Activated T-helper 1 cell treated with Interleukin-2 at 50 U/mL for 16 hours (primary cell): ENCODE results near the gene HIP1.
"Not testable (repeated sequence)": the region's sequence is repeated elsewhere in the genome, so short reads cannot be mapped to it uniquely, and the experiment has no call there.

ENCODE experiments used
- DNase-seq: peaks from one replicate; pipeline ENCODE4 v3.0.0-alpha.2; 2020; ENCODE audit warnings: low read depth

The HIP1 gene

GRCh38 chr7:75738604-75738974 lies at the start of gene HIP1:
TSS of gene HIP1 (minus strand) at chr7:75738941. CDS start at chr7:75738920, 21 bp downstream.
- no peak for DNase-seq

- DNase-seq, result not testable (repeated sequence)
These were observed 49.6 kb upstream of the HIP1 start for GRCh38 chr7:75788154-75788847.

GRCh38 chr7:75783058-75783457 lies 44.3 kb upstream of the HIP1 start:
- not testable (repeated sequence) for DNase-seq

GRCh38 chr7:75780647-75781273 lies 42.0 kb upstream of the HIP1 start:
- not testable (repeated sequence) for DNase-seq

GRCh38 chr7:75779516-75779915 lies 40.8 kb upstream of the HIP1 start:
- not testable (repeated sequence) for DNase-seq

- DNase-seq, result not testable (repeated sequence)
These were observed 40.3 kb upstream of the HIP1 start for GRCh38 chr7:75779035-75779434.

- peak; percentile 11 for DNase-seq
These were observed 37.7 kb upstream of the HIP1 start for GRCh38 chr7:75776295-75776971.

- DNase-seq, result not testable (repeated sequence)
These were observed 35.2 kb upstream of the HIP1 start for GRCh38 chr7:75773958-75774357.

- DNase-seq, result no peak
These were observed 33.6 kb upstream of the HIP1 start, which contains the start of gene CCL26 for GRCh38 chr7:75772081-75773077. TSS of gene CCL26 (minus strand) at chr7:75772211. CDS start at chr7:75772176, 35 bp downstream.

- DNase-seq, result no peak
These were observed 32.5 kb upstream of the HIP1 start for GRCh38 chr7:75771224-75771623.

GRCh38 chr7:75762350-75762917 lies 23.7 kb upstream of the HIP1 start:
- no peak for DNase-seq

GRCh38 chr7:75761801-75762200 lies 23.1 kb upstream of the HIP1 start:
- DNase-seq, result not testable (repeated sequence)

GRCh38 chr7:75758491-75758890 lies 19.8 kb upstream of the HIP1 start:
- DNase-seq, result no peak

GRCh38 chr7:75757860-75758259 lies 19.1 kb upstream of the HIP1 start:
- no peak for DNase-seq

GRCh38 chr7:75756991-75757676 lies 18.4 kb upstream of the HIP1 start:
- no peak for DNase-seq

- DNase-seq, result no peak
These were observed 17.7 kb upstream of the HIP1 start for GRCh38 chr7:75756206-75756990.

GRCh38 chr7:75743455-75743859 lies 4.7 kb upstream of the HIP1 start:
- DNase-seq, result no peak

GRCh38 chr7:75740846-75741497 lies 2.2 kb upstream of the HIP1 start:
- DNase-seq, result no peak
